Mesendoderm (in vitro differentiated cells): ENCODE measurements around the gene CD81.

Experiments
- DNase-seq: peaks from one replicate; pipeline ENCODE4 v3.0.0; 2013
- H2AK5ac ChIP-seq: 2 replicates; pipeline ENCODE4 v1.6.1; 2013; ENCODE audit warnings: low read length, inconsistent platforms
- H2BK120ac ChIP-seq: 2 replicates; pipeline ENCODE4 v1.6.1; 2013; ENCODE audit warnings: low read depth, mild to moderate bottlenecking, low read length, moderate library complexity, mixed read lengths
- H2BK15ac ChIP-seq: replicated peaks from 2 replicates; pipeline ENCODE4 v1.6.1; 2013; ENCODE audit warnings: low read depth, mild to moderate bottlenecking, moderate library complexity
- H2BK5ac ChIP-seq: 2 replicates; pipeline ENCODE4 v1.6.1; 2013; ENCODE audit warnings: low read length, inconsistent platforms
- H3K18ac ChIP-seq: 2 replicates; pipeline ENCODE4 v1.6.1; 2013; ENCODE audit warnings: mild to moderate bottlenecking, low read length, mixed read lengths
- H3K23ac ChIP-seq: one replicate; pipeline ENCODE4 v1.6.1; 2013; ENCODE audit warnings: low read length
- H3K27ac ChIP-seq: 2 replicates; pipeline ENCODE4 v1.5.1; 2013; ENCODE audit warnings: low read depth, mild to moderate bottlenecking, inconsistent platforms, low read length, moderate library complexity
- H3K27me3 ChIP-seq: 2 replicates; pipeline ENCODE4 v1.6.1; 2013; ENCODE audit warnings: low read length, control low read depth, mild to moderate bottlenecking, inconsistent platforms; ENCODE audit not compliant: insufficient read depth, poor library complexity
- H3K36me3 ChIP-seq: 2 replicates; pipeline ENCODE4 v1.6.1; 2013; ENCODE audit warnings: low read length, inconsistent platforms; ENCODE audit not compliant: control insufficient read depth, insufficient read depth
- H3K4ac ChIP-seq: one replicate; pipeline ENCODE4 v1.6.1; 2013; ENCODE audit warnings: low read depth, mild to moderate bottlenecking, low read length, moderate library complexity
- H3K4me1 ChIP-seq: 2 replicates; pipeline ENCODE4 v1.6.1; 2013; ENCODE audit warnings: low read depth, low read length, inconsistent platforms; ENCODE audit not compliant: control insufficient read depth
- H3K4me2 ChIP-seq: 2 replicates; pipeline ENCODE4 v1.6.1; 2013; ENCODE audit warnings: low read length
- H3K4me3 ChIP-seq: 2 replicates; pipeline ENCODE4 v1.5.1; 2013; ENCODE audit warnings: mild to moderate bottlenecking, low read length
- H3K56ac ChIP-seq: one replicate; pipeline ENCODE4 v1.6.1; 2013; ENCODE audit warnings: low read length
- H3K79me1 ChIP-seq: 2 replicates; pipeline ENCODE4 v1.6.1; 2013; ENCODE audit warnings: low read length, inconsistent platforms
- H3K79me2 ChIP-seq: 2 replicates; pipeline ENCODE4 v1.6.1; 2013; ENCODE audit warnings: mild to moderate bottlenecking, low read length; ENCODE audit not compliant: control insufficient read depth, insufficient read depth
- H3K9ac ChIP-seq: 2 replicates; pipeline ENCODE4 v1.6.1; 2013; ENCODE audit warnings: low read length, inconsistent platforms
- H4K5ac ChIP-seq: one replicate; pipeline ENCODE4 v1.6.1; 2013; ENCODE audit warnings: low read length
- H4K8ac ChIP-seq: one replicate; pipeline ENCODE4 v1.6.1; 2013; ENCODE audit warnings: low read depth, mild to moderate bottlenecking, control low read depth, low read length, moderate library complexity
- WGBS: extraction: QIAGEN DNeasy Blood & Tissue Kit; methylation state at CpG from one replicate; pipeline ENCODE4 v1.1.7; 2013; ENCODE audit warnings: low lambda C conversion rate, missing lambda C conversion rate; ENCODE audit not compliant: insufficient coverage; ENCODE audit errors: extremely low coverage; 5-methylcytosine and 5-hydroxymethylcytosine counted together

Gene CD81

DNA sequence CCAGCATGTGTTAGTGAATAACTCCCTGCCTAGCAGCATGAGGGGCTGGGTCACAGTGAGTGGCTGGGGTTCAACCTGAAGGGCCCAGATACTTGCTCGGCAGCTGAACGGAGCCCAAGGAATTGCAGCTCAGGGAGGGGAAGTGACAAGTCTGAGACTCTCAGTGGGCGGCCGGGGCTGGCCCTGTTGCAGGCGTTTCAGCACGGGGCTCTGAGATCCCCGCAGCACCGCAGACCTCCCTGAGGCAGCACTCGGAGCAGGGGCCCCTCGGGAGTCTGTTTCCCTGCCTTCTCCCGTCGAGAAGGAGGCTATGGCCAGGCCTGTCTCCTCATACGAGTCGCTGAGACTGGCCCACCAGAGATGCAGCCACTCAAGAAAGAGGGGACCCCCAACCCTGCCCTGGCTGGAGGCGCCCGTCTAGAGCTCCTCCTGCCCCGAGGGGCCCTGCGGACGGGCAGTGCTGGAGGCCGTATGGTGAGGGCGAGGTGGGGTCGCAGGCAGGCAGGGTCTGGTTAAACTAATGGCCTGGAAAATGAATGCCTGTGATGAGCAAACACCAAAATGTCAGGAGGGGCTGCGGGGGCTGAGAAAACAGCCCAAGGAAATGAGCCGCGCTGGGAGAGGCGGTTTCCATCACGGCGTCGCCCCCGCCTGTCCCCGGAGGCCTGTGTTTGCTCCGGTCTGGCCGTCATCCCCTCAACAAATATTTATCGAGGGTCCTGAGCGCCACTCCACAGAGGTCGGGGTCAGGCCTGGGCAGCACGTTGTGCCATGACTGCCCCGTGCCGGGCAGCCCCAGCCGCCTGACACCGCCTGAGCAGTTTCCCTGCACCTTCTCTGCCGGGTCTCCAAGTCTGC is 32.7 kb downstream of the CD81 start:
- no peaks in the 10 kb centered on the region for H3K36me3 ChIP-seq
- no peaks in the 10 kb centered on the region for H3K27me3 ChIP-seq
- H3K9ac ChIP-seq: no peak overlapping the region
- no peaks in the 10 kb centered on the region for H3K4me1 ChIP-seq
- H2BK5ac ChIP-seq: no peak overlapping the region
- no CpG with 5 or more reads among the region's 42 CpGs for WGBS
- no peak overlapping the region for H4K5ac ChIP-seq
- H3K79me1 ChIP-seq: no peaks in the 10 kb centered on the region
- no peak overlapping the region for H2AK5ac ChIP-seq
- no peak overlapping the region for H4K8ac ChIP-seq
- H3K4me3 ChIP-seq: no peak overlapping the region
- H3K79me2 ChIP-seq: no peaks in the 10 kb centered on the region
- no peak overlapping the region for H2BK120ac ChIP-seq
- H3K4ac ChIP-seq: no peak overlapping the region
- no peak overlapping the region for H3K4me2 ChIP-seq
- H2BK15ac ChIP-seq: no peak overlapping the region
- H3K23ac ChIP-seq: no peak overlapping the region
- no peak overlapping the region for H3K56ac ChIP-seq
- H3K18ac ChIP-seq: no peak overlapping the region
- no peak for DNase-seq
- no peak overlapping the region for H3K27ac ChIP-seq

GRCh38 chr11:2410616-2411015 is 33.5 kb downstream of the CD81 start:
- Histone ChIP-seq H4K8ac (no peak overlapping the region), H3K4me3 (no peak overlapping the region), H3K9ac (no peak overlapping the region), H4K5ac (no peak overlapping the region), H2BK15ac (no peak overlapping the region), H3K4ac (no peak overlapping the region), H3K4me2 (no peak overlapping the region), H2BK120ac (no peak overlapping the region), H3K27ac (no peak overlapping the region), H3K79me1 (no peaks in the 10 kb centered on the region), H2BK5ac (no peak overlapping the region), H3K18ac (no peak overlapping the region), H3K23ac (no peak overlapping the region), H2AK5ac (no peak overlapping the region), H3K36me3 (no peaks in the 10 kb centered on the region), H3K4me1 (no peaks in the 10 kb centered on the region), H3K79me2 (no peaks in the 10 kb centered on the region), H3K27me3 (no peaks in the 10 kb centered on the region), H3K56ac (no peak overlapping the region)
- no CpG with 5 or more reads among the region's 9 CpGs for WGBS
- DNase-seq: no peak

GRCh38 chr11:2411446-2412305 is 34.6 kb downstream of the CD81 start:
- Histone ChIP-seq H3K4ac (no peak overlapping the region), H2AK5ac (no peak overlapping the region), H3K27me3 (no peaks in the 10 kb centered on the region), H3K4me2 (no peak overlapping the region), H3K79me2 (no peaks in the 10 kb centered on the region), H3K23ac (no peak overlapping the region), H3K27ac (no peak overlapping the region), H3K9ac (no peak overlapping the region), H4K5ac (no peak overlapping the region), H3K36me3 (no peaks in the 10 kb centered on the region), H3K56ac (no peak overlapping the region), H3K4me1 (no peaks in the 10 kb centered on the region), H3K4me3 (no peak overlapping the region), H3K79me1 (no peaks in the 10 kb centered on the region), H4K8ac (no peak overlapping the region), H3K18ac (no peak overlapping the region), H2BK15ac (no peak overlapping the region), H2BK120ac (no peak overlapping the region), H2BK5ac (no peak overlapping the region)
- no CpG with 5 or more reads among the region's 30 CpGs for WGBS
- DNase-seq: no peak

DNA sequence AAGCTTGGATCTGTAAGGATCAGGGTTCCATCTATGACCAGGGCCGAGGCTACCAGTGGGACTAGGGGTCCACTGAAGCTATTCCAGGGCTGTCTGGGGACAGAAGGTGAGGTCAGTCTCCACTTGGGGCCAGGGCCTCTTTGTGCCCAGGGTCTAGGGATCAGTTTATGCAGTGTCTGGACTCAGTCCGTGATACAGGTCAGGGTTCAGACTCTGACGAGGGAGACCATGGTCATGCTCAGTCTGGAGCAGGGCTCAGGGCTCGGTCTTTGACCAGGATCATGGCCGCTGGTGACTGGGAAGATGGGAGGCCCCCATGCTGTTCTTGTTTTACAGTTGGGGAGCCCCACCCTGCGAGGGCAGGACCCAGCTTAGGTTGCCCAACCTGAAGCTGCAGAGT is 35.2 kb downstream of the CD81 start:
- Histone ChIP-seq H3K36me3 (no peaks in the 10 kb centered on the region), H2BK5ac (no peak overlapping the region), H3K18ac (no peak overlapping the region), H2BK15ac (no peak overlapping the region), H3K27ac (no peak overlapping the region), H4K8ac (no peak overlapping the region), H3K79me1 (no peaks in the 10 kb centered on the region), H3K79me2 (no peaks in the 10 kb centered on the region), H3K4me3 (no peak overlapping the region), H2BK120ac (no peak overlapping the region), H3K4me1 (no peaks in the 10 kb centered on the region), H4K5ac (no peak overlapping the region), H3K27me3 (no peaks in the 10 kb centered on the region), H3K56ac (no peak overlapping the region), H3K4ac (no peak overlapping the region), H3K23ac (no peak overlapping the region), H2AK5ac (no peak overlapping the region), H3K4me2 (no peak overlapping the region), H3K9ac (no peak overlapping the region)
- DNase-seq: no peak
- WGBS: no CpG with 5 or more reads among the region's 6 CpGs

GRCh38 chr11:2413742-2414579 is 36.9 kb downstream of the CD81 start:
- Histone ChIP-seq H2BK120ac (no peak overlapping the region), H2BK5ac (no peak overlapping the region), H3K79me1 (no peaks in the 10 kb centered on the region), H3K56ac (no peak overlapping the region), H3K79me2 (no peaks in the 10 kb centered on the region), H4K5ac (no peak overlapping the region), H3K4me1 (no peaks in the 10 kb centered on the region), H3K4me3 (no peak overlapping the region), H2BK15ac (no peak overlapping the region), H3K18ac (no peak overlapping the region), H3K36me3 (no peaks in the 10 kb centered on the region), H3K9ac (no peak overlapping the region), H4K8ac (no peak overlapping the region), H3K27me3 (no peaks in the 10 kb centered on the region), H3K27ac (no peak overlapping the region), H3K4ac (no peak overlapping the region), H3K4me2 (no peak overlapping the region), H2AK5ac (no peak overlapping the region), H3K23ac (no peak overlapping the region)
- DNase-seq: no peak
- no CpG with 5 or more reads among the region's 43 CpGs for WGBS
